ENCODE measurements around the gene LPP.

Gene LPP

GRCh38 chr3:188194332-188194731, 40.4 kb downstream of the LPP start:
- no peak for DNase-seq

DNA sequence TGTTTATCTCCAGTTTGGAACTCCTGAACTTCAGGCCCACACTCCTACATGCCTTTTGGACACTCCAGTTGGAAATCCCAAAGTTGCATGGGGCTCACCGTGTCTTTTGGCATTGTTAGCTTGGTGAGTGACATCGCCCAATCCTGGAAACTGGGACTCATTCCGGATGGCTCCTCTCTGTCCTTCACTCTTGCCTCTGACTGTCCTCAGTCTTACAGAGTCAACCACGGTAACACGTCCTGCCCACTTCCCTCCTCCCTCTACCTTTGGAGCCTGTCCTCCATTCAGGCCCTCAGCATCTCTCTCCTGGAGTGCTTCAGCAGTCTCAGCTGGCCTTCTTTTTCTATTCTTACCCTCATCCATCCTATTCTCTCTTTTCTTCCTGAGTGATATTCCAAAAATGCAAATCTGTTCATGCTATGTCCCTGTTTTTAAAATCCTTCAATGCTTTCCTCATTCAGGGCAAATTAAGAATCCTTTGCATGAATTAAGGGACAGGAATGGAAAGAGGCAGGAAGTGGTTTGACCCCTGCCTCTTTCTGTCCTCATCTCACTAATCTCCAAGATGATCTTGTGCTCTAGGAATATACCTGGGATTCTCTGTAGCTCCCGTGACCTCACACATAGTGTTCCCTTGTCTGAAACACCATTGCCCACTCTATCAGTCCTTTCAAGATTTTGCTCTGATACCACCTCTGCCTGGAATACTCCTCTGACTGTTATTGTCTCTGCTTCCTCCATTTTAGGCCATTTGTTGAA, 42.5 kb downstream of the LPP start:
- DNase-seq: no peak

GRCh38 chr3:188197388-188197847, 43.5 kb downstream of the LPP start:
- no peak for DNase-seq

DNA sequence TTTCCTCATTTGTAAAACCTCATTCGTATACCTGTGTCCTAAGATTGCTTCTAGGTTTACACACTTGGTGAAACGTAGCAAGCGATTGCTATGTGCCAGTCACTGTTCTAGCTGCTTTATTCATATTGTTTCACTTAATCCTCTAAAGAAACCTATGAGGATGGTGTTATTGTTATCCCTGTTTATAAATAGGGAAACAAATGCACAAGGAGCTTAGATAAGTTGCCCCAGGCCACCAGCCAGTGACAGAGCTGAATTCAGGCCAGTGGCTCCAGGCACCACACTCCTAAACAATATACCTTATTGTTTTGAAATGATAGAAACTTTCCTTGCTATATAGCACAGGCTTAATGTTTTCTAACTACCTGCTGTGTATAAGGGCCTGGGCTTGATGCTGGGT, 44.0 kb downstream of the LPP start:
- no peak for DNase-seq

DNA sequence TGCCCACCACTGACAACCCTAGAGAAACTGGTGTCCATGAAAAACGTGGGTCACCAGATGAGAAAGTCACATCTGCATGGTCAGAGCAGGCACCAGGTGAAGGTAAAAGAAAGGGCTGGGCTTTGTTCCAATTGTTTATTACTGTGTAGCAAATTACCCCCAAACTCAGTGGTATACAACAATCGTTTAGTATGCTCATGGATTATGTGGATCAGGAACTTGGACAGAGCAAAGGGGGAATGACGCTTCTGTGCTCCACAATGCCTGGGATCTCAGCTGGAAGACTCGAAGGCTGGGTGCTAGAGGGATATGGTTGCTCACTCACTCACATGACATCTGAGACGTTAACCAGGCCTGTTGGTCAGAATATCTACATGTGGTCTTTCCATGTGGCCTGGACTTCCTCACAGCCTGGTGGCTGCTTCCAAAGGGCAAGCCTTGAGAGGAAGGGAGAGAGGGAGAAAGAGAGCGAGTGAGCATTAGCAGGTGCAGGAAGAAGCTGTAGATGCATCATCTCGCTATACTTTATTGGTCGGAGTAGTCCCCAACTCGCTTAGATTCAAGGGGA, 44.9 kb downstream of the LPP start:
- no peak for DNase-seq

DNA sequence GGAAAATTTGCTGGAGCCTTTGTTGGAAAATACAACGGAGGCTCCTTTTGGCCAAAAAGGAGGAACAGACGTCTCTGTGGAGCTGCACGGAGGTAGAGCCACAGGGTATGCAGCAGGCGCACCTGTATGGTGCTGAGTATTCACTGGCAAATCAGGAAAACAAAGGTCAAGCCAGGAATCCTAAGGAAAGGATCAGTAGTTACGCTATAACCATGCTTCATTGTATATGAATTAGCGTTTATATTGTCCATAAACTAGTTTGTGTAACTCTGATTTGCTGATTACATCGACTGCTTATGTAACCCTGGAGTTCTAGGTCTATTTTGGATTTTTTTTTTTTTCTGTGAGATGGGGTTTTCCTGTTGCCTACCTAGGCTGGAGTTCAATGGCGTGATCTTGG, 45.4 kb downstream of the LPP start:
- no peak for DNase-seq

- no peak for DNase-seq
These were observed 46.5 kb downstream of the LPP start for GRCh38 chr3:188200481-188200880.

- no peak for DNase-seq
These were observed 48.6 kb downstream of the LPP start for GRCh38 chr3:188202358-188203138.

- no peak for DNase-seq
These were observed 50.6 kb downstream of the LPP start for GRCh38 chr3:188204526-188204925.

- no peak for DNase-seq
These were observed 52.0 kb downstream of the LPP start for GRCh38 chr3:188205992-188206416.

GRCh38 chr3:188206787-188207186, 52.8 kb downstream of the LPP start:
- DNase-seq: no peak

DNA sequence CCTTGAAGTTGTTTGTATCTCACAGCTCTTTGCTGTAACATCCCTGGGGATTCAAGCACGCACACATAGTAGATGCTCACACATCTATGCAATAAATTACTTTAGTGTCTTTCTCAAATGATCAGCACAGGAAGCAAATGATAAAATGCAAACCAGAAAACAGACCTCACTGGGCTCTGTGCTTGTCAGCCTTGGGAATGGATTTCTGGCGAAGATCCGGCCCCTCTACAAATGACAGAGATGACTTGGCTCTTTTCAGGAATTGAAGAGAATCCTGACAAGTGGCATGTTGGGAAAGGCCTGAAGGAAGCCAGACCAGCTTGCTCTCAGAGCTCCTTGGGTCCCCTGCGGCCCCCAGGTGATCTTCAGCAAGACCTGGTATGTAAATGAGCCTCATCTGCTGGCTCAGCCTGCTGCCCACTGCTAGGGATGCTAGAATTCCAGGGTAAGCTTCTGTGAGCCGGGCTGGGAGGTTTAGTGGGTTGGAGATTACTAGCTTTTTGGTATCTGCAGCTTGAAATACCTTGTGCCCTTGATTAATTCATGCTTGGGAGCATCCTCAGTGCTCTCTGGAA, 54.1 kb downstream of the LPP start:
- DNase-seq: no peak

- DNase-seq: no peak
These were observed 54.6 kb downstream of the LPP start for GRCh38 chr3:188208516-188208981.

- no peak for DNase-seq
These were observed 55.1 kb downstream of the LPP start for GRCh38 chr3:188209034-188209433.

DNA sequence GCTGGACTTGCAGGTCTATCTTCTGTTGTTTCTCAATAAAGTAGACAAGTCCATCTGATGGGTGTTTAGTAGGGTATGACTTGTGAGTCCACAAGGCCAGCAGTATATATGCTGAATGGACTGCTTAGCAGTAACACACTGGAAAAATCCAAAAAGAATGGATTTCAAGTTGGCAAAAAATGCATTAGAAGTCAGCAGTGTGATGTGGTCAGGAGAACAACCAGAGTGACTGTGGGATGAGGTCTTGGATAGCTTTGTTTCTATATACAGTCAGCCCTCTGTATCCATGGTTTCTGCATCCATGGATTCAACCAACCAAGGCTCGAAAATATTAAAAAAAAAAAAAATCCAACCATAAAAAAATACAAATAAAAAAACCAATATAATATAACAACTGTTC, 55.8 kb downstream of the LPP start:
- DNase-seq: no peak

DNA sequence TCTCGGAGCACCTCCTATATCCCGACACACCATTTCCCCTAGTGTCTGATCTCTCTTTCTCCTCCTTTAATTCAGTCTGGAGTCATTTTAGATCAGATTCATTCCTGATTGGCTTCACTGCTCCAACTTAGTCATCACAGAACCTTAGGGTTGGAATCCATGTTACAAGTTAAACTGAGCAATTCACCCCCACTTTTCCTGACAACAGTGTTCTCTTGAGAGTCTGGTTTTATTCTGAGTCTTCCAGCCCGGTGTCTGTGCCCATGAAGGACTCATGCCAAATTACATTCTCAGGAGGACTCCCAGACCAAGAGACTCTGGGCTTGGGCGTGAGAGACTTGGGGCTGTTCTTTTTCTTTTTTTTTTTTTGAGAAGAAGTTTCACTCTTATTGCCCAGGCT, 57.5 kb downstream of the LPP start:
- DNase-seq: no peak

- DNase-seq: no peak
These were observed 58.5 kb downstream of the LPP start for GRCh38 chr3:188212308-188212969.

GRCh38 chr3:188214442-188214841, 60.5 kb downstream of the LPP start:
- peak in 2 of 56 donors; percentile 3 to 7 for DNase-seq

- no peak for DNase-seq
These were observed 61.2 kb downstream of the LPP start for GRCh38 chr3:188215129-188215528.

- DNase-seq: no peak
These were observed 63.1 kb downstream of the LPP start for GRCh38 chr3:188217011-188217463.

GRCh38 chr3:188217726-188218125, 63.8 kb downstream of the LPP start:
- no peak for DNase-seq

All from amygdala (tissue), 56 donors.